ENCODE measurements around the gene FAM53B. TPM values are rescaled to one million over a fixed set of nuclear protein-coding genes. Genes with fewer than 3 reads are reported as not detected.

The FAM53B gene
- total and polyA plus RNA-seq, 8 donors, result 12.8 to 34.6 (median 23.0) TPM

DNA sequence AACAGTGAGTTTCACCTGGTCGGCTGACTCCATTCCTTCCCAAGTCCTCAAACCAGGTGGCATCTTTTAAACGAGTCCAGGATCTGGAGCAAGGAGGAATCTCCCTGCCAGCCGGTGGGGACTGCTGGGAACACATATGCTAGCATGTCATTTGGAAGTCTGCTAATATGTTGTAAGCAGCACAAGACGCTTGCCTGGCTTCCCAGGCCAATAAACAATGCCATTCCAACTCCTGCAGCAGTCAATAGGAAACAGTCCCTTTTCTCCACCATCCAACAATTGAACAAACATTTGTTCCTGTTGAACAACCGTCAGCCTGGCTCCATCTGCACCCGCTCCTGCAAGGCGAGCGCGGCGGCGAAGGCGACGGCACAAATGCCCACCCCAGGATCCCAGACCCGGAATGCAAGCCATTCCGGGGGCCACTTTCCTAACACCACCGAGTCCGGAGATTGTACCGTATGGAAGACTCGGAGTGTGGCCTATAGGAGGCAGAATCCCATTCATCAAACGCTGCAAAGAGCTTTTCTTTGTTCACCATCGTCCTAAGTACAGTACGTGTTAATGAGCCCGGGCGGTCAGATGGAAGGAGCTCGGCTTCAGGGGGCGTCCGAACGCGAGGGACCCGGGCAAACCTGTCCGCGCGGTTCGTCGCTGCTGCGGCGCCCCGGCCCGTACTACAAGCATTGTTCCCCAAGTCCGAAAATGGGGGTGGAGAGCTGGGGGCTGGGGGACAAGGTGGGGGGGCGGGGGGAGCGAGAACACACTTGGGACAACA is 1.6 kb downstream of the FAM53B start:
- Histone ChIP-seq H3K36me3 (no peaks in the 10 kb centered on the region), H3K4me3 (peak overlapping the region; percentile 65 to 83), H3K27ac (peak overlapping the region; percentile 72 to 93), H3K4me1 (peaks cover 52 to 62% of the 10 kb centered on the region in 2 donors), H3K9me3 (no peaks in the 10 kb centered on the region), H3K27me3 (no peaks in the 10 kb centered on the region)
- TF ChIP-seq, protein P1, sequence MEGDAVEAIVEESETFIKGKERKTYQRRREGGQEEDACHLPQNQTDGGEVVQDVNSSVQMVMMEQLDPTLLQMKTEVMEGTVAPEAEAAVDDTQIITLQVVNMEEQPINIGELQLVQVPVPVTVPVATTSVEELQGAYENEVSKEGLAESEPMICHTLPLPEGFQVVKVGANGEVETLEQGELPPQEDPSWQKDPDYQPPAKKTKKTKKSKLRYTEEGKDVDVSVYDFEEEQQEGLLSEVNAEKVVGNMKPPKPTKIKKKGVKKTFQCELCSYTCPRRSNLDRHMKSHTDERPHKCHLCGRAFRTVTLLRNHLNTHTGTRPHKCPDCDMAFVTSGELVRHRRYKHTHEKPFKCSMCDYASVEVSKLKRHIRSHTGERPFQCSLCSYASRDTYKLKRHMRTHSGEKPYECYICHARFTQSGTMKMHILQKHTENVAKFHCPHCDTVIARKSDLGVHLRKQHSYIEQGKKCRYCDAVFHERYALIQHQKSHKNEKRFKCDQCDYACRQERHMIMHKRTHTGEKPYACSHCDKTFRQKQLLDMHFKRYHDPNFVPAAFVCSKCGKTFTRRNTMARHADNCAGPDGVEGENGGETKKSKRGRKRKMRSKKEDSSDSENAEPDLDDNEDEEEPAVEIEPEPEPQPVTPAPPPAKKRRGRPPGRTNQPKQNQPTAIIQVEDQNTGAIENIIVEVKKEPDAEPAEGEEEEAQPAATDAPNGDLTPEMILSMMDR (IDR thresholded peaks at IDR 0.05), result no peak
- peak in 2 of 4 donors; percentile 64 to 81 for DNase-seq
- peak; percentile 7 for ATAC-seq
- intact Hi-C loops (cut with DNase I), result loop anchor here in 1 of 2 donors (5.0 kb wide), 2 partner anchors 110 to 210 kb away; no protein-coding TSS in a partner anchor

DNA sequence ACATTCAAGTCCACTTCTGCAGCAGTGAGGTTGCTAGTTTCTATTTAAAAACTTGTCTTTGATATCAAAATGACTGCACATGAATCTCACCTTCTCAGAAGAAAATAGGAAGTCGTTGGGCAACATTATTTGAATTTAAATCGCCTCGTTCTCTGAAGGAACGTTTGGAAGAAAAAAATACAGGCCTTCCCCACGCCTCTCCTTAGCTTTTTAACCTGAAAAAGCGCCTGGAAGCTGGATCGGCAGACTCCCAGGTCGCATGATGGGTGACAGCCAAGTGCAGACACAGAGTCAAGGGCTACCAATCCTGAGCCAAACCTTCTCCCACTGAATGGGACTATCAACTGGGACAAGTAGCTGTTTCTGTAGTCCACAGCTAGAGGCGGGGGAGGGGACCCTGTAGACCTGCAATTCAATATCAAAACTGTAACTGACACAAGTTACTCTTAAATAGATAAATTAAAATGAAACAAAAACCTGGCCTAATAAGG is 2.2 kb downstream of the FAM53B start:
- H3K4me3 ChIP-seq, result peak overlapping the region; percentile 65 to 83
- TF ChIP-seq, protein P1 (IDR thresholded peaks at IDR 0.05), result no peak
- H3K27me3 ChIP-seq, result no peaks in the 10 kb centered on the region
- H3K36me3 ChIP-seq, result no peaks in the 10 kb centered on the region
- intact Hi-C loops (cut with DNase I), result loop anchor here in 1 of 2 donors (5.0 kb wide), 2 partner anchors 110 to 210 kb away; no protein-coding TSS in a partner anchor
- H3K9me3 ChIP-seq, result no peaks in the 10 kb centered on the region
- peak overlapping the region; percentile 72 to 93 for H3K27ac ChIP-seq
- no peak for DNase-seq
- peak; percentile 8 for ATAC-seq
- H3K4me1 ChIP-seq, result peaks cover 58 to 69% of the 10 kb centered on the region in 2 donors

DNA sequence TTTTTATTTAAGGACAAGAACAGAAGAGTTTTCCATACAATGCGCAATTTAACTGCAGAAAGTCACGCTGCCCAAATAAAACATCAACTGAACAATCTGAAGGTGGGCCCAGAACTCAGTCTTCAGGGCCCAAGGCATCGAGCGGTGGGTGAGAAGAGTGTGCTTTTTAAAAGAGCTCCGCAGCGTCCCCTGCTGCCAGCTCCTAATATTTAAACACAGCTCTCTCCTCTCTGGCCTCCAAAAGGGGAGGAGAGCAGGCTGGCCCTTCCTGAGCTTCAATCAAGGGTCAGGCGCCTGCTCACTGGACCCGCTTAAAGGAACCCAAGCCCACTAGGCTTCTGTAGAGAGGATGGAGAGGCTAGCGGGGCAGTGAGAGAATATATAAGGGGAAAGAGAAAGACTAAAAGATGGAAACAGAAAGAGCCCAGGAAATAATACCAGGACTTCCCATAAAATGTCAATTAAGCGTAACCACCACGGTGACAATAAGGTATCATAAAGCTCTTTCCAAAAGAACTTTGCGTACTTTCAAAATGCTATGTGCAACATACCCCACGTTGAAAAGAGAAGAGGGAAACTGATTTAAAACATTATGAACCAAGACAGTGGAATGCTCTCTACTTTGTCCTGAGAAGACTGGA is 2.8 kb downstream of the FAM53B start:
- peak; percentile 71 to 86 (median 84) for DNase-seq
- Histone ChIP-seq H3K27ac (peak overlapping the region; percentile 72 to 93), H3K9me3 (no peaks in the 10 kb centered on the region), H3K4me3 (peak overlapping the region in 1 of 2 donors; percentile 83), H3K27me3 (no peaks in the 10 kb centered on the region), H3K4me1 (peaks cover 64 to 74% of the 10 kb centered on the region in 2 donors), H3K36me3 (no peaks in the 10 kb centered on the region)
- intact Hi-C loops (cut with DNase I), result loop anchor here in 1 of 2 donors (5.0 kb wide), 2 partner anchors 109 to 209 kb away; no protein-coding TSS in a partner anchor
- TF ChIP-seq, protein P1 (IDR thresholded peaks at IDR 0.05), result peak; percentile 68 to 90
- peak; percentile 65 for ATAC-seq

DNA sequence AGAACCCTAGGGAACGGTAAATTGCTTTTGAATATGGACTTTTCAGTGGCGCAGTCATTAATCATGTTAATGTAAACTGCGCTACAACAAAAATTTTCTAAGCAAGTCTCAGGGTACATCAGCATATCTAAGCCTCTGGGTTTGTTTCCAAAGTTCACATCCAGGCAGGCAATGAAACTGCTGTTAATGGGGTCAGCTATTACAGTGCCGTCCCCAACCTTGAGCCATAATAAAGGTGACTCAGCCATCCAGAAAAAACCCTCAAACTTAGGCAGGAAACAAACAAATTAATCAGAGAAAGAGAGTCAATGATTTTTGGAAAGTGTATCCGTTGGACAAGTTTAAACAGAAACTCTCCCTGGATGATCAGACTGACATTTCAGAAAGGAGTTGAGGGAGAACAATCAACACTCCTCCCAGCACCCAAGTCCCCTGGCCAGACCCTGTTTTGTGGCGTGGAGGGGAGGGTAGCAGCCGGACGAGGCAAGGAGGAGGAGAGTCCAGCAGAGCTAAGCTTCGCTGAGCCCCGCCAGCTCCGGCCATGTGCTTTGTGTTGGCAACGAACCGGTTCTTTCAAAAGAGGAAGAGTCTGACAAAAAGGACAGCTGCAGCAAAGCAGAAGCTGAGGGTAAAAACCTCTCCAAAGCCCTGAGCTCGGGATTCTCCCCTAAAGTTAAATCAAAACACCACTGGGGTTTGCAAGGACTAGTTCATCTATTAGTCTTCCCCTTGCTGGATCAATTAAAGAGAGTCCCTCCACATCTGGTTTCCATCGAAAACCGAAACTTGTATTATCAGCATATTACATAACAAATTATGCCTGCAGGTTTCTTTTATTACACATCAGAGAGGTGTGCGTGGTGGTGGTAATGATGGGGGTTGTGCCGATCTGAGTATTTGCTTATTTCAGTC is 3.6 kb downstream of the FAM53B start:
- Histone ChIP-seq H3K9me3 (no peaks in the 10 kb centered on the region), H3K4me3 (peak overlapping the region in 1 of 2 donors; percentile 83), H3K36me3 (no peaks in the 10 kb centered on the region), H3K27ac (peak overlapping the region; percentile 72 to 93), H3K4me1 (peaks cover 72 to 82% of the 10 kb centered on the region in 2 donors), H3K27me3 (no peaks in the 10 kb centered on the region)
- TF ChIP-seq, protein P1 (IDR thresholded peaks at IDR 0.05), result no peak
- ATAC-seq, result peak; percentile 3
- intact Hi-C loops (cut with DNase I), result loop anchor here in 1 of 2 donors (5.0 kb wide), 2 partner anchors 108 to 208 kb away; no protein-coding TSS in a partner anchor
- peak in 3 of 4 donors; percentile 71 to 90 (median 79) for DNase-seq
